ENCODE results near the gene SLC10A7. TPM values are rescaled to one million over a fixed set of nuclear protein-coding genes. Genes with fewer than 3 reads are reported as not detected.

SLC10A7 gene
- total RNA-seq, 2 donors from 2014 or later: 4.0 to 5.2 TPM

DNA sequence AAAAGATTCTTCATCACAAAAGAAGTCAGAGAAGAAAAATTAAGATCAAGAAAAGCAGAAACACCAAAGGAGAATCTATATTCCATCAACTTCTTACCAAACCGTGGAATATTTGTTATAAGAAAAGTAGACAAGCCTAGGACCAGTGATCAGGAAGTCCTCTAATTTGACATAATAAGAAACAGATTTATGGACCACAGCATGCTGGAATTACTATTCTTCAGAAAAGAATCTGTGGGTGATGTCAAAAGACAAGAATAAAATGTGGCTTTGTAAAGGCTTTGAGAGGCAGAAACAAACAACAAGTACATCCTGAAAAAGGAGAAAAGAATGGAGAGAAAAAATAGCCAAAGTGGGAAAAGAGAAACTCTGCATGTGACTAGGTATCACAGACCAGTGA is 123.3 kb downstream of the SLC10A7 start:
- Histone ChIP-seq H3K36me3 (no peaks in the 10 kb centered on the region), H3K4me3 (no peak overlapping the region), H3K27ac (no peak overlapping the region), H3K27me3 (no peaks in the 10 kb centered on the region), H3K4me1 (no peaks in the 10 kb centered on the region), H3K9me3 (no peaks in the 10 kb centered on the region)
- no peak for DNase-seq (ENCODE audit: low spot score)
- TF ChIP-seq, protein P1, sequence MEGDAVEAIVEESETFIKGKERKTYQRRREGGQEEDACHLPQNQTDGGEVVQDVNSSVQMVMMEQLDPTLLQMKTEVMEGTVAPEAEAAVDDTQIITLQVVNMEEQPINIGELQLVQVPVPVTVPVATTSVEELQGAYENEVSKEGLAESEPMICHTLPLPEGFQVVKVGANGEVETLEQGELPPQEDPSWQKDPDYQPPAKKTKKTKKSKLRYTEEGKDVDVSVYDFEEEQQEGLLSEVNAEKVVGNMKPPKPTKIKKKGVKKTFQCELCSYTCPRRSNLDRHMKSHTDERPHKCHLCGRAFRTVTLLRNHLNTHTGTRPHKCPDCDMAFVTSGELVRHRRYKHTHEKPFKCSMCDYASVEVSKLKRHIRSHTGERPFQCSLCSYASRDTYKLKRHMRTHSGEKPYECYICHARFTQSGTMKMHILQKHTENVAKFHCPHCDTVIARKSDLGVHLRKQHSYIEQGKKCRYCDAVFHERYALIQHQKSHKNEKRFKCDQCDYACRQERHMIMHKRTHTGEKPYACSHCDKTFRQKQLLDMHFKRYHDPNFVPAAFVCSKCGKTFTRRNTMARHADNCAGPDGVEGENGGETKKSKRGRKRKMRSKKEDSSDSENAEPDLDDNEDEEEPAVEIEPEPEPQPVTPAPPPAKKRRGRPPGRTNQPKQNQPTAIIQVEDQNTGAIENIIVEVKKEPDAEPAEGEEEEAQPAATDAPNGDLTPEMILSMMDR (IDR thresholded peaks at IDR 0.05): no peak

DNA sequence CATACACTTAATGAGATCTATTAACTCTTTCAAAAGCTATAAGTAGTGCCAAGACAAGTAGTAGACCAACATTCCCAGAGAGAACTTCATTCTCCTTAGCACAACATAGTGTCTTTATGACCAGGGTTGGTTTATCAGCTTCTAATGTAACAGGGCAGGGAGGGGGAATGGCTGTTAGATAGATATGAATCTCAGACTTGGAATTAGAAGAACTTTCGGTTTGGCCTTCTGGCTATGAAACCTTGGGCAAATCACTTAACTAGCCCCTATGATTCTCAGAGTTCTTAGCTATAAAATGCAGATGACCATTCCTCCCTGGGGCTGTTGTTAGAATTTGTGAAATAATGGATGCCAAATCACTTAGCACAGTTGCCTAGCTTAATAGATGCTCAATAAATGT is 132.2 kb downstream of the SLC10A7 start:
- H3K36me3 ChIP-seq: no peaks in the 10 kb centered on the region
- TF ChIP-seq, protein P1 (IDR thresholded peaks at IDR 0.05): no peak
- no peak overlapping the region for H3K4me3 ChIP-seq
- no peaks in the 10 kb centered on the region for H3K4me1 ChIP-seq
- H3K27ac ChIP-seq: no peak overlapping the region
- H3K27me3 ChIP-seq: no peaks in the 10 kb centered on the region
- no peaks in the 10 kb centered on the region for H3K9me3 ChIP-seq
- DNase-seq (ENCODE audit: low spot score): no peak

DNA sequence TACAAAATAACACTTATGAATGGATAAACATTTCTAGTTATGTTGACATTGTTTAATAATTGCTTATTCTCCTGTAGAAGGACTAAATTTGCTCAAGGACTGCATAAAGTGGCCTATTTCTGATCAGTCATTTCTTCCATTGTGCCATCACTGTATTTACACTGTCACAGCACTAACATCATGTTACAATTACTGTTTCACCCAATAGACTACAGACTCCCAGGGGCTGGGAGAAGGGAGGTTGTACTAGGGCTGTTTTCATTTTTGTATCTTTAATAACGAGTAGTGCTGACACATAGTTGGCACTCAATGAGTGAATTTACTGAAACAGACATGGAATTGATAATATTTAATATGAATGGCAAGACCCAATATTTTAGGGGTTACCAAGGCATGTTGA is 139.5 kb downstream of the SLC10A7 start:
- H3K9me3 ChIP-seq: no peaks in the 10 kb centered on the region
- no peaks in the 10 kb centered on the region for H3K27me3 ChIP-seq
- no peak overlapping the region for H3K4me3 ChIP-seq
- no peaks in the 10 kb centered on the region for H3K36me3 ChIP-seq
- TF ChIP-seq, protein P1 (IDR thresholded peaks at IDR 0.05): no peak
- H3K27ac ChIP-seq: no peak overlapping the region
- no peak for DNase-seq (ENCODE audit: low spot score)
- no peaks in the 10 kb centered on the region for H3K4me1 ChIP-seq

DNA sequence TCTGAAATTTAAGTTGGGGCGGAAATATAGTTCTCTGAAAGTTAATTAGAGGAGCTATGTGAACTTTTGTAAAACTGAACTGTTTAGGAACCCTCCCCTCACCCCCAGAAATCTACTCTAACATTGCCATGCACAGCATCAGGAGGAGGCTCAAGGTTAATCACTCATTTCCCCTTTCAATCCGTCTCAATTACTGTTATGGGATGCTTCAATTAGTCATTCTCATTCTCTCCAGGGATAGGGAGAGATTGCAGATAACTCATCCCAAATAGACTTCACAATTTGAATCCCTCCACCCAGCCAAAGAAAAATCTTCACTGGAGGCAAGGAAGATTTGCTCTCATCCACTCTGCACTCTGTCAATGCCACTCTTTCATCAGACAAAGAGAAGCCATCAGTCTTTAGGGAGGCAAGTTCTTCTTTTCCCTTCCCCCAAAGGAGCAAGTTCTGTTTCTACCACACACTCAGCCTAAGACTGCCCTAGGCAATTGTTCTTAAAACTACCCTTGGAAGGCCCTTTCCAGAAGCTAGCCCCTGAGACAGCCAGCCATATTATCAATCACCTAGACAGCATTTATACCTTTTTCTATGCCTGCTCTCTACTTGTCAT is 140.4 kb downstream of the SLC10A7 start:
- H3K4me1 ChIP-seq: no peaks in the 10 kb centered on the region
- H3K27me3 ChIP-seq: no peaks in the 10 kb centered on the region
- DNase-seq (ENCODE audit: low spot score): no peak
- peaks cover 0 to 6% of the 10 kb centered on the region in 2 donors for H3K9me3 ChIP-seq
- H3K36me3 ChIP-seq: no peaks in the 10 kb centered on the region
- no peak overlapping the region for H3K4me3 ChIP-seq
- no peak overlapping the region for H3K27ac ChIP-seq
- TF ChIP-seq, protein P1 (IDR thresholded peaks at IDR 0.05): no peak

DNA sequence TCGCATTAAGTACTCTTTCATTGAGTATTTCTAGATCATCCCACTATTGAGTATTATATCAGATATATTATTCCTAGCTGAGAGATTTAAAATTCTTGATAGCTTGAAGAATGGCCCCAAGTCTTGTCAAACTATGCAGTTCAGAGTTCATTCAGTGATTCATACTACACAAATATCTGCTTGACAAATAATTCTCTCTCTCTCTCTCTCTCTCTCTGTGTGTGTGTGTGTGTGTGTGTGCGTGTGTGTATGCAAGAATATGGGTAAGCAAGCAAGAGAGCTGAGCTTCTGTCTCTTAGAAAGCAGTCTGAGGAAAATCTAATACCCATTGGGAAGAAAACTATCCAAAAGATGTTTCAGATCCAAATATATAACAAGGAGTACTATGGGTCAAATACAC is 142.0 kb downstream of the SLC10A7 start:
- TF ChIP-seq, protein P1 (IDR thresholded peaks at IDR 0.05): no peak
- Histone ChIP-seq H3K4me3 (no peak overlapping the region), H3K9me3 (peaks cover 0 to 10% of the 10 kb centered on the region in 2 donors), H3K27ac (no peak overlapping the region), H3K4me1 (no peaks in the 10 kb centered on the region), H3K36me3 (no peaks in the 10 kb centered on the region), H3K27me3 (no peaks in the 10 kb centered on the region)
- DNase-seq (ENCODE audit: low spot score): no peak

DNA sequence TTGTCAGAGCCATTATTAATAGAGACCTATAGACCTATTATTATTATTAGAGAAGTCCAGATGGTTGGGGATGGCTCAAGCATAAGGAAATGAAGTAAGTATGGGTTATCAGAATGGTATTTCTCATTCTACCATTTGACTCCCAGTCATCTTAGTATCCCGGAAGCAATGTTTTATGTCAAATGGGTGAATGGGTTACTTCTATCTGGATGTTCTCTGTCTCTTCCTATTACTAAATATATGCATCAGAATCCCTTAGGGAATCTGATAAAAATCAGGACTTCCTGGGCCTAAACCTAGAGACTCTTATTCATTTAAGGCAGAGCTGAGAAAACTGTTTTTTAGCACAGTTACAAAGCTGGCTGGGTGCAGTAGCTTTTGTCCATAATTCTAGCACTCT is 149.9 kb downstream of the SLC10A7 start:
- no peak overlapping the region for H3K4me3 ChIP-seq
- no peak overlapping the region for H3K27ac ChIP-seq
- H3K9me3 ChIP-seq: peaks cover 0 to 9% of the 10 kb centered on the region in 2 donors
- no peaks in the 10 kb centered on the region for H3K36me3 ChIP-seq
- H3K27me3 ChIP-seq: no peaks in the 10 kb centered on the region
- H3K4me1 ChIP-seq: peaks cover 0 to 20% of the 10 kb centered on the region in 2 donors
- TF ChIP-seq, protein P1 (IDR thresholded peaks at IDR 0.05): no peak
- no peak for DNase-seq (ENCODE audit: low spot score)

Measured in right atrium auricular region (tissue), 2 donors.